ENCODE measurements around the gene ADAT2.

ADAT2 gene

DNA sequence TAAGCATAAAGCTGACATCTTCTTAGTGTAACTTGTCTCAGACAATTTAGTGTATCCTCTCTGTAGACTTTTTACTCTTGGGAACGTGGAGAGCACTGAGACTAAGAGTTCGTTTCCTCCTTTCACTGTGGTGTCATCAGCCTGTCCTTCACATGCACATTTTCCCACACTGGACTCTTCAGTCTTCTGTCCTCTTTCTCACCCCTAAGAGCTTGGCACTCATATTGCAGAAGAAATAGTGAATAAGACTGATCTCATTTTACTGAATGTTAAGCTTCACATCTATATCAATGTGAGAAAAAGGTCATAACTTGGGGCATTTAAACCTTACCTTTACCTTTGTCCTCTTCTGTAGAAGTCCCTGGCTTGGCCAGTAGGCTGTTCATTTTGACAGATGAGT lies 35.5 kb upstream of the ADAT2 start:
- no peak for DNase-seq
- no peaks in the 10 kb centered on the region for H3K9me3 ChIP-seq (replicated peaks; ENCODE audit: insufficient read depth, low read length)
- no peak overlapping the region for H2AFZ ChIP-seq (ENCODE audit: low read length)
- H3K9ac ChIP-seq (ENCODE audit: low read length) = no peak overlapping the region
- no peak overlapping the region for H3K4me3 ChIP-seq (ENCODE audit: low read length)
- no peaks in the 10 kb centered on the region for H3K4me1 ChIP-seq (ENCODE audit: low read length)
- no peaks in the 10 kb centered on the region for H3K9me2 ChIP-seq (replicated peaks; ENCODE audit: insufficient read depth, low read length)
- H3K4me2 ChIP-seq (ENCODE audit: low read depth, low read length) = no peak overlapping the region
- no peaks in the 10 kb centered on the region for H3K27me3 ChIP-seq (replicated peaks; ENCODE audit: insufficient read depth, low read length)
- H3K36me3 ChIP-seq (replicated peaks; ENCODE audit: insufficient read depth, low read length) = no peaks in the 10 kb centered on the region
- no peak overlapping the region for H3K27ac ChIP-seq (ENCODE audit: low read length)
- H3F3A ChIP-seq (ENCODE audit: insufficient read depth, low read length) = no peaks in the 10 kb centered on the region
- H4K20me1 ChIP-seq (ENCODE audit: insufficient read depth, low read length) = no peaks in the 10 kb centered on the region
- no peaks in the 10 kb centered on the region for H3K79me2 ChIP-seq (ENCODE audit: low read length)
- TF ChIP-seq CTCF (IDR thresholded peaks at IDR 0.05; ENCODE audit: low read length) (no peak), EZH2 (optimal IDR thresholded peaks at IDR 0.05; ENCODE audit: low read depth, low read length) (no peak), EZH2phosphoT487 (IDR thresholded peaks at IDR 0.05; ENCODE audit: low read length) (no peak)

DNA sequence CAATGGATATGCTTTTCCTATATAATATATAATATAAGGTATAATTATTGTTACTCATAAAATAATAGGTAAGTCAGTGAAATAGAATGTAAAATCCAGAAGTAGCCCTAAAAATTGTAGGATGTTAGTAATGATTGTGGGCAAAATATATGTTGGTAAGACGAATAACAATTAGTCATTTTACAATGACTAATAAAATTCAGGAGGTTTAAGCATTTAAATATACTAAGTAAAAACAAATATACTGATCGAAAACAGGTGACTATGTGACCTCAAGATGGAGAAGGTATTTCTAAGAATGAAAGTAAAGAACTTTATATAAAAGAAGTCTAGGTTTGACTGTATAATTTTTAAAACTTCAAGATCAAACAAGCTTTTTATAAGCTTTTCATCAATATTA lies 32.1 kb upstream of the ADAT2 start:
- no peak overlapping the region for H3K27ac ChIP-seq (ENCODE audit: low read length)
- no peaks in the 10 kb centered on the region for H3K27me3 ChIP-seq (replicated peaks; ENCODE audit: insufficient read depth, low read length)
- no peak for DNase-seq
- TF ChIP-seq EZH2 (optimal IDR thresholded peaks at IDR 0.05; ENCODE audit: low read depth, low read length) = no peak
- TF ChIP-seq EZH2phosphoT487 (IDR thresholded peaks at IDR 0.05; ENCODE audit: low read length) = no peak
- no peak for TF ChIP-seq CTCF (IDR thresholded peaks at IDR 0.05; ENCODE audit: low read length)
- H3K9ac ChIP-seq (ENCODE audit: low read length) = no peak overlapping the region
- no peaks in the 10 kb centered on the region for H3K9me2 ChIP-seq (replicated peaks; ENCODE audit: insufficient read depth, low read length)
- H3K4me1 ChIP-seq (ENCODE audit: low read length) = no peaks in the 10 kb centered on the region
- no peaks in the 10 kb centered on the region for H3F3A ChIP-seq (ENCODE audit: insufficient read depth, low read length)
- no peaks in the 10 kb centered on the region for H3K36me3 ChIP-seq (replicated peaks; ENCODE audit: insufficient read depth, low read length)
- no peaks in the 10 kb centered on the region for H4K20me1 ChIP-seq (ENCODE audit: insufficient read depth, low read length)
- no peak overlapping the region for H2AFZ ChIP-seq (ENCODE audit: low read length)
- no peak overlapping the region for H3K4me2 ChIP-seq (ENCODE audit: low read depth, low read length)
- no peaks in the 10 kb centered on the region for H3K9me3 ChIP-seq (replicated peaks; ENCODE audit: insufficient read depth, low read length)
- no peaks in the 10 kb centered on the region for H3K79me2 ChIP-seq (ENCODE audit: low read length)
- H3K4me3 ChIP-seq (ENCODE audit: low read length) = no peak overlapping the region

DNA sequence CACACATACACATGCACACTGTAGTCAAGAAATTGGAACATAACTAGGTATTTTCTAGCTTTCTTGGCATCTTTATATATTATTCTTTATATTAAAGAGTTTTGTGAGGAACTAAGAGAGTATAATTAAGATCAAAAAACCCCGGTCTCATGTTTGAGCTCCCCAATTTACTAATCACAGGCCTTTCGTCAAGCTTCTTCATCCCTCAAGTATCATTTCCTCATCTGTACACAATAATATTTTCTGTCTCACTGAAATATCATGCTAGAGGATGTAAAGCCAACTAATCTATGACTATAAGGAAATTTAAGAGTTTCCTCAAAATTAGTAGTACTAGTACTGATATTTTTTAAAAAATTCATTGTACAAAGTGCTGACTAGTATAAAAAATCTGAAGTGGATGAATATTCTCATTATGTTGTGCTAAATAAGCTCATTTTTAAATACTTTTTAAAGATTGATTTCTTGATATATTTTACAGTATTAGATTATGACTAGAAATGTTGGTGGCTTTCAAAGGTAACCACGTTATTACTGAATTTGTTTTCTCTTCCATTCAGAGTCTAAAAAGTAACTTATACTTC lies 28.1 kb upstream of the ADAT2 start:
- Histone ChIP-seq H3K4me1 (ENCODE audit: low read length) (no peaks in the 10 kb centered on the region), H3K9me2 (replicated peaks; ENCODE audit: insufficient read depth, low read length) (no peaks in the 10 kb centered on the region), H3K79me2 (ENCODE audit: low read length) (no peaks in the 10 kb centered on the region), H3K9ac (ENCODE audit: low read length) (no peak overlapping the region), H4K20me1 (ENCODE audit: insufficient read depth, low read length) (no peaks in the 10 kb centered on the region), H3K4me2 (ENCODE audit: low read depth, low read length) (no peak overlapping the region), H2AFZ (ENCODE audit: low read length) (no peak overlapping the region), H3F3A (ENCODE audit: insufficient read depth, low read length) (no peaks in the 10 kb centered on the region), H3K9me3 (replicated peaks; ENCODE audit: insufficient read depth, low read length) (no peaks in the 10 kb centered on the region), H3K27ac (ENCODE audit: low read length) (no peak overlapping the region), H3K4me3 (ENCODE audit: low read length) (no peak overlapping the region), H3K36me3 (replicated peaks; ENCODE audit: insufficient read depth, low read length) (no peaks in the 10 kb centered on the region), H3K27me3 (replicated peaks; ENCODE audit: insufficient read depth, low read length) (no peaks in the 10 kb centered on the region)
- TF ChIP-seq EZH2phosphoT487 (IDR thresholded peaks at IDR 0.05; ENCODE audit: low read length) (no peak), EZH2 (optimal IDR thresholded peaks at IDR 0.05; ENCODE audit: low read depth, low read length) (no peak), CTCF (IDR thresholded peaks at IDR 0.05; ENCODE audit: low read length) (no peak)
- no peak for DNase-seq
